ENCODE data around the gene SHC2.
A peak's percentile ranks its signal among the peaks of the same experiment; 100 is the strongest.
"Not testable (repeated sequence)": the region's sequence is repeated elsewhere in the genome, so short reads cannot be mapped to it uniquely, and the experiment has no call there.

SHC2 gene

DNA sequence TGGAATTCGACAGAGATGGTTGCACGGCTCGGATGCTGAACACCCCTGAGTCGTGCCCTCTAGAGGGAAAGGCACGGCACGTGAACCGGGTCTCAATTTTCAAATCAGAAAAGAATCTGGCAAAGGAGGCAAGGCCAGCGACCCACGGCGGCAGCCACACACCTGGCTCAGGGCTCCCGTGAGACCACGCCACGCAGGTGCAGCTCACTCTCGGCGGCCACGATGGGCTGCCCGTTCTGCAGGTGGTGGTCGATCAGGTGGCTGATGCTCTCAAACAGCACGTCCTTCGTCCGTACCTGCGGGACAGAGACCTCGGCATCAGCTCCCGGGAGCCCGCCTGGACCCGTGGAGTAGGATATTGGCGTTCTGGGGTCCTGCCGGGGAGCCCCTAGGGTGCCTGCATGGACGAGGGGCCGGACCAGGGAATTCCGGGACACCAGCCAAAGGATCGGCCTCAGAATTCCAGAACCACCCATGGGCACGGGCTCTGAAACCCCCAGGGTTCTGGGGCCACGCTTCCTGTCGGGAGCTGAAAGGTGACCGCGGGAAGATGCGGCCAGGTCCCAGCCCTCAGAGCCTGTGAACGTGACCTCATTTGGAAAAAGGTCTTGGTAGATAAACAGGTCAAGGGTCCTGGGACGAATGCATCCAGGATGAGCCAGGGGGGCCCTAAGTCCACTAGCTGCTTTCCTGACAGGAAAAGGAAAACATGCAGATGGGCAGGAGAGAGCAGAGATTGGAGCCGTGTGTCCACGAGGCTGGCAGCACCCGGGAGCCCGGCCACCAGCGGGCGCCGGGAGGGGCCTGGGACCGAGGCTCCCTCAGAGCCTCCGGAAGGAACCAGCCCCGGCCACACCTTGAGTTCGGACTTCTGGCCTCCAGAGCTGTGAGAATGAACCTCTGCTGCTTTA is 41.8 kb downstream of the SHC2 start:
- H3K4me3 ChIP-seq (ENCODE audit: low read depth, low read length), result no peak overlapping the region
- no peaks in the 10 kb centered on the region for H3K36me3 ChIP-seq (ENCODE audit: control insufficient read depth, insufficient read depth, low read length)
- peaks cover 22% of the 10 kb centered on the region for H3K4me1 ChIP-seq (ENCODE audit: control insufficient read depth, insufficient read depth, low read length)
- no peaks in the 10 kb centered on the region for H3K27me3 ChIP-seq (ENCODE audit: control insufficient read depth, insufficient read depth, low read length)
- H3K9ac ChIP-seq (ENCODE audit: low read length), result no peak overlapping the region
- no peak overlapping the region for H3K27ac ChIP-seq (ENCODE audit: low read depth, low read length)
- H3K9me3 ChIP-seq (ENCODE audit: control insufficient read depth, insufficient read depth, low read depth, low read length), result no peaks in the 10 kb centered on the region

DNA sequence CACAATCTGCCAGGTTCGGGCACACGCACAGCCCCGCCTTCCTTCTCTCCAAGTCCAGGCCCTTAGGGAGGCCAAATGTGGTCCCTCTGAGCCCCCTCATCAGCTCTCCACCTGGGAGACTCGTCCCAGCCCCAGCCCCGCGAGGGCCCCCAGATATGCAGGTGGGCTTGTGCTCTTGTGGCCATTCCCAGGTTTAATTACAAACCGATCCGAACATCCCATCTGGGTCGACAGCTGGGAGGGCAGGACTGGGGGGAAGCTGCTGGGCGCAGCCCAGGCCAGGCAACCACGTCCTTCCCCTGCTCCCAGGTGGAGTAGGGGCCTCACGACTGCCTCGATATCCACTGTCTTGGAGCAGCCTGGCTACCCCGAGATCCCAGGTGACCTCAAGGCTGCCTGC is 44.4 kb downstream of the SHC2 start:
- Histone ChIP-seq H3K4me1 (ENCODE audit: control insufficient read depth, insufficient read depth, low read length) (peaks cover 32% of the 10 kb centered on the region), H3K4me3 (ENCODE audit: low read depth, low read length) (no peak overlapping the region), H3K36me3 (ENCODE audit: control insufficient read depth, insufficient read depth, low read length) (no peaks in the 10 kb centered on the region), H3K9me3 (ENCODE audit: control insufficient read depth, insufficient read depth, low read depth, low read length) (no peaks in the 10 kb centered on the region), H3K27ac (ENCODE audit: low read depth, low read length) (no peak overlapping the region), H3K9ac (ENCODE audit: low read length) (no peak overlapping the region), H3K27me3 (ENCODE audit: control insufficient read depth, insufficient read depth, low read length) (no peaks in the 10 kb centered on the region)

DNA sequence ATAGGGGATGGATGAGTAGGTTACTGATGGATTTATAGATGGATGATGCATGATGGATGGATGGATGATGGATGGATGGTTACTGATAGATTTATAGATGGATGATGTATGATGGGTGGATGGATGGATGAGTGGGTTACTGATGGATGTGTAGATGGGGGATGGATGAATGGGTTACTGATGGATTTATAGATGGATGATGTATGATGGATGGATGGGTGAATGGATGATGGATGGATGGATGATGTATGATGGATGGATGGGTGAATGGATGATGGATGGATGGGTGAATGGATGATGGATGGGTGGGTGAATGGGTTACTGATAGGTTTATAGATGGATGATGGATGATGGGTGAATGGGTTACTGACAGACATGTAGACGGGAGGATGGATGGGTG is 45.5 kb downstream of the SHC2 start:
- Histone ChIP-seq H3K27ac (ENCODE audit: low read depth, low read length) (no peak overlapping the region), H3K27me3 (ENCODE audit: control insufficient read depth, insufficient read depth, low read length) (peaks cover 3% of the 10 kb centered on the region; the same call in 1 of the 2 replicates), H3K36me3 (ENCODE audit: control insufficient read depth, insufficient read depth, low read length) (no peaks in the 10 kb centered on the region), H3K4me3 (ENCODE audit: low read depth, low read length) (no peak overlapping the region), H3K4me1 (ENCODE audit: control insufficient read depth, insufficient read depth, low read length) (peaks cover 32% of the 10 kb centered on the region), H3K9ac (ENCODE audit: low read length) (no peak overlapping the region), H3K9me3 (ENCODE audit: control insufficient read depth, insufficient read depth, low read depth, low read length) (no peaks in the 10 kb centered on the region)

DNA sequence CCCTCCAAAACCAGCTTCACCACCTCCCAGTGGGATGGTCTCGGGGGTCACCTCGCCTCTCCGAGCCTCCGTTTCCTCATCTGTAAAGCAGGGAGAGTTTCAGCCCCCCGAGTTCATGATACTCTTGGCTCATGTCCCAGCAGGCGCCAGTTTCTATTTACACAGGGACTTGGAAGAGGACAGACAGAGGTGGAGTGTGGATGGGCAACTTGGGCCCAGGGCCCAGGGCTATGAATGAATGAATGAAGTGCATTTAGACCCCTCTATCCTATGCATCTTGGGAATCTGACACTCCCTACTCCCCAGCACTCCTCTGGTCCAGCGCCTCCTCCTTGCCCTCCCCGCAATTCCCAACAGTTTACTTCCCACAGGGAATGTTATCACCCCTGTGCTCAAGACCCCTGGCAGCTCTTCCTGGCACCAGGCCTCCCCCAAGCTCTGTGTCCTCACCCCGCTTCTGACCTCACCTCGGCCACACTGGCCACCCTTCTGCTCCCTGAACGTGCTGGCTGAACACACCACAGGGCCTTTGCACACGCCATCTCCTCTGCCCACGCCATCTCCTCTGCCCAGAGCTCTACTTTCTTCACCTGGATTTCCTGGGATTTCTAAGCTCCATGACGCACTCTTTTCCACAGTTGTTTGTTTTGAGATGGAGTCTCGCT is 46.9 kb downstream of the SHC2 start:
- Histone ChIP-seq H3K4me1 (ENCODE audit: control insufficient read depth, insufficient read depth, low read length) (peaks cover 41% of the 10 kb centered on the region), H3K9ac (ENCODE audit: low read length) (no peak overlapping the region), H3K36me3 (ENCODE audit: control insufficient read depth, insufficient read depth, low read length) (no peaks in the 10 kb centered on the region), H3K27me3 (ENCODE audit: control insufficient read depth, insufficient read depth, low read length) (peaks cover 15% of the 10 kb centered on the region), H3K4me3 (ENCODE audit: low read depth, low read length) (no peak overlapping the region), H3K9me3 (ENCODE audit: control insufficient read depth, insufficient read depth, low read depth, low read length) (no peaks in the 10 kb centered on the region), H3K27ac (ENCODE audit: low read depth, low read length) (no peak overlapping the region)

DNA sequence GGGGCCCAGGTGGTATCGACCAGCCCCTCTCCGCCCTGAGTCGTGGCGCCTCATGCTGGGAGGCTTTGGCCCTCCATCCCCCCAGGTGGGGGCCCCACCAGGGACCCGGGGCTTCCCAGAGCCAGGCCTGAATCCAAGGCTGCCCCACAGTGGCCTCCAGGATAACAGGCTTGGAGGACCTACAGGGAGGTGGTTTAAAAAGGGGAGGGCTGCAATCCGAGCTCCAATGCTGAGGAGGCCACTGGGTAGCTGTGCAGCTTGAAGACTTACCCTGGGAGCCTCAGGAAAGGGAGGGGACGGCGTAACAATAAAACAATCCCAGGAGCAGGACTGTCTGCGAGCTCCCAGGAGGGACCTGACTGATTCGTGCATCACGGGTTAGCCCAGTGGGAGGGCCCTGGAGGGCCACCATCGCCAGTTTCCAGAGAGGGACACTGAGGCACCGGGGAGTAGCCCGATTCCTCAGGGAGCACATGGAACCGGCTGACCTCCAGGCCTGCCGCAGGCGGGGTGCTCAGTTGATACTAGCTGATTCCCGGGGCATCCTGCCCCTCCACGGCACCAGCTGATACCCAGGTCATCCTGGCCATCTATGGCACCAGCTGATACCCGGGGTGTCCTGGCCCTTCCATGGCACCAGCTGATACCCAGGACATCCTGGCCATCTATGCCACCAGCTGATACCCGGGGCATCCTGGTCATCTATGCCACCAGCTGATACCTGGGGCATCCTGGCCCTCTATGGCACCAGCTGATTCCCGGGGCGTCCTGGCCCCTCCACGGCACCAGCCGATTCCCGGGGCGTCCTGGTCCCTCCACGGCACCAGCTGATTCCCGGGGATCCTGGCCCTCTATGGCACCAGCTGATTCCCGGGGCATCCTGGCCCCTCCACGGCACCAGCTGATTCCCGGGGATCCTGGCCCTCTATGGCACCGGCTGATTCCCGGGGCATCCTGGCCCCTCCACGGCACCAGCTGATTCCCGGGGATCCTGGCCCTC is 48.2 kb downstream of the SHC2 start:
- H3K27ac ChIP-seq (ENCODE audit: low read depth, low read length), result no peak overlapping the region
- H3K27me3 ChIP-seq (ENCODE audit: control insufficient read depth, insufficient read depth, low read length), result peaks cover 15% of the 10 kb centered on the region
- no peak overlapping the region for H3K4me3 ChIP-seq (ENCODE audit: low read depth, low read length)
- H3K9me3 ChIP-seq (ENCODE audit: control insufficient read depth, insufficient read depth, low read depth, low read length), result no peaks in the 10 kb centered on the region
- no peaks in the 10 kb centered on the region for H3K36me3 ChIP-seq (ENCODE audit: control insufficient read depth, insufficient read depth, low read length)
- peaks cover 35% of the 10 kb centered on the region for H3K4me1 ChIP-seq (ENCODE audit: control insufficient read depth, insufficient read depth, low read length)
- H3K9ac ChIP-seq (ENCODE audit: low read length), result no peak overlapping the region

DNA sequence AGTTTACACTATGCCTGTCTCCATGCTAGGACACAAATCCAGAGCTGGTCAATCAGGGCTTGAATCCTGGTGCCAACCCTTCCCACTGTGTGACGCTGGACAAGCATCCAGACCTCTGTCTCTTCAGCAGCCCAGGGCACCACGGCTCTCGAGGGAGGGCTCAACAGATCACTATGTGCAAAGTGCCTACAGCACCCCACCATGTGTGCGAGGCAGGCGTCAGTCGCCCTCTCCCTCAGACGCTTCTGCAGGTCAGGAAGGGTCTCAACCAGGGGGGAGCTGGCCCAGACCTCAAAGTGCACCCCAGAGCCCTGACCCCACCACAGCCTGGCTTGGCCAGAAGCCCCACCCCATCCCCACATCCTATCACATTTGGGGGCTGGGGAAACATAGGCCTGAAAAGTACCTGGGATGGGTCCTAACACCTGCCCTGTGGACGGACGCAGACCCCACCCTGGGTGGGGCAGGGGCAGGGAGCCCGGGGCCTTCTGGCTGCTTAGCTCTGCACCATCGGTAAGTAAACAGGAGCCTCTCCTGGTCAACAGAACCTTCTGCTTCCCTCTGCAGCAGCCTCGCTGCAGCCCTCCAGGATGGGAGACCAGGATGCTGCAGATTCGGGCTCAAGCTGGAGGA is 49.0 kb downstream of the SHC2 start:
- H3K4me3 ChIP-seq (ENCODE audit: low read depth, low read length), result no peak overlapping the region
- peaks cover 15% of the 10 kb centered on the region for H3K27me3 ChIP-seq (ENCODE audit: control insufficient read depth, insufficient read depth, low read length)
- no peak overlapping the region for H3K9ac ChIP-seq (ENCODE audit: low read length)
- no peak overlapping the region for H3K27ac ChIP-seq (ENCODE audit: low read depth, low read length)
- peaks cover 2% of the 10 kb centered on the region; the same call in 1 of the 2 replicates for H3K36me3 ChIP-seq (ENCODE audit: control insufficient read depth, insufficient read depth, low read length)
- no peaks in the 10 kb centered on the region for H3K9me3 ChIP-seq (ENCODE audit: control insufficient read depth, insufficient read depth, low read depth, low read length)
- H3K4me1 ChIP-seq (ENCODE audit: control insufficient read depth, insufficient read depth, low read length), result peaks cover 26% of the 10 kb centered on the region

DNA sequence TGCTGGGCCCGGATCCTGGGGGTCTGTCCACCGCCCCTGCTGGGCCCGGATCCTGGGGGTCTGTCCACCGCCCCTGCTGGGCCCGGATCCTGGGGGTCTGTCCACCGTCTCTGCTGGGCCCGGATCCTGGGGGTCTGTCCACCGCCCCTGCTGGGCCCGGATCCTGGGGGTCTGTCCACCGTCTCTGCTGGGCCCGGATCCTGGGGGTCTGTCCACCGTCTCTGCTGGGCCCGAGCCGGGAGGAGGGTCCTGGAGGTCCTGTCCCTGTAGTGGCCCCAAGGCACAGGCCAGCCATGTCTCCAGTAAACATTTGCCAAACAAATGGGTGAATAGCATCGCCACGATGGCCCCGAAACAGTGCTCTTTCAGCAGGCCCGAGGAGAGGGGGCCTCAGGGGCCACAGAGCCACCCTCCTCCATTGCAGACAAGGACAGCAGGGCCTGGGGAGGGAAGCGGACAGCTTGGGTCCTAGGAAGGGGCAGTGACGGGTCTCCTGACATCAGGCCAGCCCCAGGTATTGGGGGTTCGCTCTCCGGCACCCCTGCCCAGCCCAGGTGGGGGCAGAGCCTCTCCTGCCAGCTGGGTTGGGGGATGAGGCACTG is 49.6 kb downstream of the SHC2 start:
- H3K27ac ChIP-seq (ENCODE audit: low read depth, low read length); H3K9ac ChIP-seq (ENCODE audit: low read length); H3K9me3 ChIP-seq (ENCODE audit: control insufficient read depth, insufficient read depth, low read depth, low read length); H3K36me3 ChIP-seq (ENCODE audit: control insufficient read depth, insufficient read depth, low read length); H3K4me3 ChIP-seq (ENCODE audit: low read depth, low read length): not testable (repeated sequence)
- H3K4me1 ChIP-seq (ENCODE audit: control insufficient read depth, insufficient read depth, low read length), result peaks cover 24% of the 10 kb centered on the region
- peaks cover 15% of the 10 kb centered on the region for H3K27me3 ChIP-seq (ENCODE audit: control insufficient read depth, insufficient read depth, low read length)

DNA sequence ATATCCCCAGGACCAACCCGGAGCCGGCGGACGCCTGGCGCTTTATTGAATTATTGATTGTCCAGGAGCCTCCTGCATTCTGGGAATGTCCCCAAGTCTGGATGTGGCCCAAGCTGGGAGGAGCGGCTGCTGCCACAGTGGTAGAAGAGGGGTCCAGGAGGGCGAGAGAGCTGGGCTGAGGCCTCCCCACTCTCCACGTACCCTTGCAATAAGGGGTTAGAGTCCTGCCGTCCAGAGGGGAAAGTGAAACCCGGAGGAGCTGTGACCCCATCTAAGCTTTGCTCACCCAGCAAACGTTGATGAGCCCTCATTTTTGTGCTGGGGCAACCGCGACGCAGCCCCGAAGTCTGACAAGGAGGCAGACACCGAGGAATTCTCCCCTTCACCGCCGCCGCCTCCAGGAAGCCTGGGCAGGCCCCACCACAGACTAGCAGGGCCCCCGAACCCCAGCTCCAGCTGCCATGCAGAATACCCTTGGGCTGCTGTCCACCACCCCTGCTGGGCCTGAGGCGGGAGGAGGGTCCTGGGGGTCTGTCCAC is 50.5 kb downstream of the SHC2 start:
- H3K4me3 ChIP-seq (ENCODE audit: low read depth, low read length), result no peak overlapping the region
- no peak overlapping the region for H3K9ac ChIP-seq (ENCODE audit: low read length)
- peaks cover 15% of the 10 kb centered on the region for H3K27me3 ChIP-seq (ENCODE audit: control insufficient read depth, insufficient read depth, low read length)

DNA sequence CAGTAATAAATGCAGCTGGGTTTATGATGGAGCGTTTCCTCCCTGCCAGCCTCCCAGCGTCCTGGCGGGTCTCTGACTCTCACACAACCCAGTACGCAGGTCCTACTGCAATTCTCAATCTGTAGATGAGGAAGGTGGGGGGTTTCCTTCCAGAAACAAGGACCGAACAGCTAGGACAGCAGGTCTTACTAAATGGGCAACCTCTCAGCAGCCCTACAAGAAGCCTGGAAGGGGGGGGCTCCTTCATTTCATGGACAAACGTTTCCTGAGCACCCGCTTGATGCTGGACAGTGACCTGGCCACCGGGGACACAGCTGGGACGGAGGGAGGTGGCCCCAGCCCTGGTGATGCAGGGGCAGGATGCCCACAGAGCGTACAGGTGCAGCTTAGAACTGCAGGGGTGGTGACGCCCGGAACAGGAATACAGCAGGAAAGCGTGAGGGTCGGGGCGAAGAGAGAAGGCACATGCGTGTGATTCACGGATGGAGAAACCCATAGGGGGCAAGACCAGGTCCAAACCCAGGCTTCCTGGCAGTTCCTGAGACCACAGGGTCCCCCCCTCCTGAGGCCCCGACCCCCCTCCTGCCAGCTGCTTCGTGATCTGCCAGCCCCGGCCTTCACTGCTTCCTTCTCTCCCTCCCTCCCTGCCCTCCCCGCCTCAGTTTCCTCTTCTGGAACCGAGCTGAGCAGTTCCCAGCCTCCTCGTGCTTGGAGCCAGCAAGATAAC is 51.2 kb downstream of the SHC2 start:
- Histone ChIP-seq H3K9ac (ENCODE audit: low read length) (no peak overlapping the region), H3K27me3 (ENCODE audit: control insufficient read depth, insufficient read depth, low read length) (peaks cover 15% of the 10 kb centered on the region), H3K9me3 (ENCODE audit: control insufficient read depth, insufficient read depth, low read depth, low read length) (no peaks in the 10 kb centered on the region), H3K36me3 (ENCODE audit: control insufficient read depth, insufficient read depth, low read length) (peaks cover 2% of the 10 kb centered on the region; the same call in 1 of the 2 replicates), H3K4me1 (ENCODE audit: control insufficient read depth, insufficient read depth, low read length) (peaks cover 24% of the 10 kb centered on the region), H3K4me3 (ENCODE audit: low read depth, low read length) (peak overlapping the region; percentile 62), H3K27ac (ENCODE audit: low read depth, low read length) (no peak overlapping the region)

More for the DNA sequence above, 50.5 kb downstream of the SHC2 start:
- Histone ChIP-seq H3K36me3 (ENCODE audit: control insufficient read depth, insufficient read depth, low read length) (peaks cover 2% of the 10 kb centered on the region; the same call in 1 of the 2 replicates), H3K4me1 (ENCODE audit: control insufficient read depth, insufficient read depth, low read length) (peaks cover 24% of the 10 kb centered on the region), H3K27ac (ENCODE audit: low read depth, low read length) (no peak overlapping the region), H3K9me3 (ENCODE audit: control insufficient read depth, insufficient read depth, low read depth, low read length) (no peaks in the 10 kb centered on the region)

Measured in HUES6 (cell line).